Right lobe of liver (tissue), 6 donors: Measurements from ENCODE around the gene KCNS1. TPM values are rescaled to one million over a fixed set of nuclear protein-coding genes. Genes with fewer than 3 reads are reported as not detected.

Source experiments
- ATAC-seq, 4 donors: fragments of 200-7000 bp; cut with Tn5 transposase; one replicate each; pipeline ENCODE4 v1.9.1; 2020; ENCODE audit warnings: mild to moderate bottlenecking in 4 of 4, moderate library complexity in 4 of 4
- DNase-seq, 3 donors: peaks; one replicate each; pipeline ENCODE4 v3.0.0-alpha.2; 2020
- H3K27ac ChIP-seq, 3 donors: fragments of 200-600 bp; one replicate each; pipeline ENCODE4 v1.8.0; 2022
- H3K27me3 ChIP-seq, 2 donors: fragments of 200-600 bp; one replicate each; pipeline ENCODE4 v1.8.0; 2022
- H3K36me3 ChIP-seq, 4 donors: fragments of 200-600 bp; sonication (generic) in 1 of 4; one replicate each; pipeline versions ENCODE4 v1.5.1 to v1.8.0; 2017 to 2022; ENCODE audit warnings: control low read depth in 1 of 4
- H3K4me1 ChIP-seq, 4 donors: fragments of 200-600 bp; sonication (generic) in 1 of 4; one replicate each; pipeline versions ENCODE4 v1.5.1 to v1.8.0; 2017 to 2022; ENCODE audit warnings: control low read depth in 1 of 4
- H3K4me3 ChIP-seq, 3 donors: fragments of 200-600 bp; one replicate each; pipeline ENCODE4 v1.8.0; 2022
- H3K9me3 ChIP-seq, 4 donors: fragments of 200-600 bp; sonication (generic) in 1 of 4; one replicate each; pipeline versions ENCODE4 v1.5.1 to v1.8.0; 2017 to 2022; ENCODE audit warnings: control low read depth in 1 of 4
- POLR2A ChIP-seq: fragments of 450-650 bp; IDR thresholded peaks from one replicate; pipeline ENCODE4 v1.6.1; 2017; ENCODE audit warnings: antibody characterized with exemption, mild to moderate bottlenecking
- WGBS: methylation state at CpG from one replicate; pipeline ENCODE4 v1.1.6; 2018; ENCODE audit warnings: low coverage, low lambda C conversion rate; ENCODE audit not compliant: insufficient coverage; ENCODE audit errors: missing lambda C conversion rate; 5-methylcytosine and 5-hydroxymethylcytosine counted together
- intact Hi-C, 2 donors: fragments of 100-400 bp; cut with DNase I; formaldehyde crosslinking; loops; one replicate each; pipeline versions ENCODE4 v1.11.2 to v1.14.1; 2022
- total RNA-seq, 6 experiments: library from RNA; depleted of rRNA in 2 of 6; stranded (reverse); fragments of >200 nt in 2 of 6; fragmentation: NEBNext Ultra II Directional in 3 of 6; extraction: Animal tissue kit (Norgen Biotek cat#: 25700) in 3 of 6; gene quantifications; one replicate each; pipeline versions ENCODE4 v1.1.0 to v1.2.4, GENCODE V29; 2016 to 2023
- TF ChIP-seq, protein P1 (sequence below), 4 donors: fragments of 200-600 bp in 3 of 4; fragments of 450-650 bp in 1 of 4; IDR thresholded peaks; one replicate each; pipeline versions ENCODE4 v1.5.1 to v1.8.0; 2016 to 2022; ENCODE audit warnings: antibody characterized with exemption in 4 of 4, mild to moderate bottlenecking in 2 of 4
- donor health status: DM: no; HTN: yes; CAD: no.
- donor health status: DM: no; HTN: no; CAD: no.
- donor health status: DM: no; HTN: no; CAD: no.
- donor health status: DM: no; HTN: yes; CAD: no.
- donor health status: DM: no; HTN: yes; CAD: no.

The KCNS1 gene
- total RNA-seq, 6 experiments from 2014 or later, result 0.12 TPM; not detected in 5

- Histone ChIP-seq H3K4me1 (no peaks in the 10 kb centered on the region), H3K27me3 (no peaks in the 10 kb centered on the region), H3K4me3 (no peak overlapping the region), H3K9me3 (no peaks in the 10 kb centered on the region), H3K36me3 (no peaks in the 10 kb centered on the region), H3K27ac (no peak overlapping the region)
- TF ChIP-seq, protein P1, sequence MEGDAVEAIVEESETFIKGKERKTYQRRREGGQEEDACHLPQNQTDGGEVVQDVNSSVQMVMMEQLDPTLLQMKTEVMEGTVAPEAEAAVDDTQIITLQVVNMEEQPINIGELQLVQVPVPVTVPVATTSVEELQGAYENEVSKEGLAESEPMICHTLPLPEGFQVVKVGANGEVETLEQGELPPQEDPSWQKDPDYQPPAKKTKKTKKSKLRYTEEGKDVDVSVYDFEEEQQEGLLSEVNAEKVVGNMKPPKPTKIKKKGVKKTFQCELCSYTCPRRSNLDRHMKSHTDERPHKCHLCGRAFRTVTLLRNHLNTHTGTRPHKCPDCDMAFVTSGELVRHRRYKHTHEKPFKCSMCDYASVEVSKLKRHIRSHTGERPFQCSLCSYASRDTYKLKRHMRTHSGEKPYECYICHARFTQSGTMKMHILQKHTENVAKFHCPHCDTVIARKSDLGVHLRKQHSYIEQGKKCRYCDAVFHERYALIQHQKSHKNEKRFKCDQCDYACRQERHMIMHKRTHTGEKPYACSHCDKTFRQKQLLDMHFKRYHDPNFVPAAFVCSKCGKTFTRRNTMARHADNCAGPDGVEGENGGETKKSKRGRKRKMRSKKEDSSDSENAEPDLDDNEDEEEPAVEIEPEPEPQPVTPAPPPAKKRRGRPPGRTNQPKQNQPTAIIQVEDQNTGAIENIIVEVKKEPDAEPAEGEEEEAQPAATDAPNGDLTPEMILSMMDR (IDR thresholded peaks at IDR 0.05), result no peak
- no peak for TF ChIP-seq POLR2A
- DNase-seq, result no peak
- WGBS, result 92% methylated on average over 2 of the region's 3 CpGs
- ATAC-seq, result no peak
- intact Hi-C loops, result loop anchor here (10.0 kb wide), 1 partner anchor 46 kb away; no protein-coding TSS in a partner anchor
Observed at GRCh38 chr20:45090481-45090880, 10.4 kb downstream of the KCNS1 start.

GRCh38 chr20:45088247-45088646, 12.7 kb downstream of the KCNS1 start:
- no peak for DNase-seq
- Histone ChIP-seq H3K9me3 (no peaks in the 10 kb centered on the region), H3K4me3 (no peak overlapping the region), H3K36me3 (no peaks in the 10 kb centered on the region), H3K27me3 (no peaks in the 10 kb centered on the region), H3K27ac (no peak overlapping the region), H3K4me1 (no peaks in the 10 kb centered on the region)
- 86% methylated on average over 1 of the region's 7 CpGs for WGBS
- intact Hi-C loops, result no loop called here
- no peak for ATAC-seq
- TF ChIP-seq POLR2A, result no peak
- TF ChIP-seq, protein P1 (IDR thresholded peaks at IDR 0.05), result no peak

- no peaks in the 10 kb centered on the region for H3K9me3 ChIP-seq
- H3K4me3 ChIP-seq, result no peak overlapping the region
- intact Hi-C loops, result no loop called here
- no peak for DNase-seq
- WGBS, result 100% methylated on average over 1 of the region's 1 CpG
- no peaks in the 10 kb centered on the region for H3K36me3 ChIP-seq
- no peak overlapping the region for H3K27ac ChIP-seq
- no peak for TF ChIP-seq POLR2A
- TF ChIP-seq, protein P1 (IDR thresholded peaks at IDR 0.05), result no peak
- no peaks in the 10 kb centered on the region for H3K4me1 ChIP-seq
- no peak for ATAC-seq
- no peaks in the 10 kb centered on the region for H3K27me3 ChIP-seq
Observed at GRCh38 chr20:45087814-45088213, 13.1 kb downstream of the KCNS1 start.

DNA sequence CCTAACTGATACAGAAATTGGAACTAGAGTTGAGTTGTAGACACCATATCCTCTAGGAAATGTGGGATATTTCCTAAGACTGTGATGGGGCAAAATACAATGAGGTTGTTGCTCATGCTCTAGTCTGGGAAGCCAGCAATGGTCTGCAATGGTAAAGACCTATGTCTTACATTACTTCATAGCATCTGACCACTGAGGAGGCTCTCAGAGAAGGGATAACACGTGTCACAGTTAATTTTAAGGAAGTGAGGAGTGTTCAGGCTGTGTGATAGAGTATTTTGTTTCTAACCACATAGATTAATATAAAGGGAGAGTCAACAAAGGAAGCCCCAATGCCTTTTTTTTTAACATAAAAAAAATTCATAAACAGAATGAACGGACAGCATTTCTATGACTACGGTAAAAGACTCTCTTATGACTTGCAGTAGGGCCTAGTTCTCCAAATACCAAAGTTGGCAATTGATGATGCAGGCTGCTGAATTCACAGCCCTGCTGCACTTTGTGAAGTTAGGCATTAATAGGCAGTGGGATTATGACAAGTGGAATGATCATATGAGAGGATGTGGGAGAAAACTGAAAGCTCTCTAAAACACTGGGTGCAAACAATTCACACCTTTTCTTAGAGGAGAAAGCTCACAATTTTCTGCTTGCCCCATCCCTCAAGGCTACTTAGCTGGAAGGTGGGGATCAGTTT, 13.7 kb downstream of the KCNS1 start:
- Histone ChIP-seq H3K4me3 (no peak overlapping the region), H3K27me3 (no peaks in the 10 kb centered on the region), H3K36me3 (no peaks in the 10 kb centered on the region), H3K4me1 (no peaks in the 10 kb centered on the region), H3K9me3 (no peaks in the 10 kb centered on the region), H3K27ac (no peak overlapping the region)
- ATAC-seq (no peak), DNase-seq (no peak)
- intact Hi-C loops, result no loop called here
- 80% methylated on average over 3 of the region's 3 CpGs for WGBS
- no peak for TF ChIP-seq POLR2A
- TF ChIP-seq, protein P1 (IDR thresholded peaks at IDR 0.05), result no peak
